Fibroblast of peridontal ligament (primary cell): ENCODE results near the gene RDM1.
"Not testable (repeated sequence)": the region's sequence is repeated elsewhere in the genome, so short reads cannot be mapped to it uniquely, and the experiment has no call there.

Source experiments
- DNase-seq: peaks from one replicate; pipeline ENCODE4 v3.0.0-alpha.2; 2010; ENCODE audit errors: extremely low read depth

Gene RDM1

DNA sequence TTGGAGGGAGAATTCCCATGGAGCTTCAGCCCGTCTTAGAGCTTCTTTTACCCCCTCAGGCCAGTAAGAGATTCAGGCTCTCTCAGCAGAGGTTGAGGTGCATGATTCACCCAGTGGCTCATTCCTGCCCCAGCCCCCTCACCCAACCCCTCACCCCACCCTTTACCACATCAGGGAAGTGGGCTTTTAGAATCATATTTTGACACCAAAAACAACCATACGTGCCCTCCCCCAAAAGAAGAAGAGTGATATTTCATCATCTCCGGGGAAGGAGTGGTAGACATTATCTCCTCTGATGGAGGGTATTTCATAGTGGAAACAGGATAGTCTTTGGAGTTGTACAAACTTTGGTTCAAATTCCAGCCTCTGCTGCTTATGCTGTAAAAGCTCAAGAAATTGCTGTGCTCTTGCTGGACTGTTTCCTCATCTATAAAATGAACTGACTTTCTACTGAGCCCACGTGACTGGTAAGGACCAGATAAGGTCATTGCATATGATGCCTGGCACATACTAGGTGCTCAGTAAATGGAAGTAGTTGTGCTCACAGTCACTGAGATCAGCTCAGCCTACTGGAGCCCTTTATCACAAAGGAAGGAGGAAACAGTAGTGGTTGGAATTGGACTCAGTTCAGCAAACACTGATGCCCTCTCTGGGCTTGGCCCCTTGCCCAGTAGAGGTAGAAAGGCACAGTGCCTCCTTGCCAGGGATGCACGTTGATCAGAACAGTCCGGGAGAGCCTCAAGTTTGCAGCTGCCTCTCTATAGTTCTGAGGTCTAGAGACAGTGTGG, 32.1 kb downstream of the RDM1 start:
- DNase-seq, result no peak

DNA sequence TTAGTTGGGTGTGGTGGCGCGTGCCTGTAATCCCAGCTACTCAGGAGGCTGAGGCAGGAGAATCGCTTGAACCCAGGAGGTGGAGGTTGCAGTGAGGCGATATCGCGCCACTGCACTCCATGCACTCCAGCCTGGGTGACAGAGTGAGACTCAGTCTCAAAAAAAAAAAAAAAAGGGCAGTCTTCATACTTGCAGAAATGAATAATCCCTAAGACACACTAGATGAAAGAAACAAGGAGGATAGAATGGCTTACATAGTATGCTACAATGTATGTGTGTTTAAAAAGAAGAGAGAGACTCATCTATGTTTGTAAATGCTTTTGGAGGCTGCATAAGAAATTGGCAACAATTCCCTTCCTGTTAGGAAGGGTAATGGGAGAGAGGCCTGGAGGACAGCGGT, 32.8 kb downstream of the RDM1 start:
- DNase-seq, result not testable (repeated sequence)

DNA sequence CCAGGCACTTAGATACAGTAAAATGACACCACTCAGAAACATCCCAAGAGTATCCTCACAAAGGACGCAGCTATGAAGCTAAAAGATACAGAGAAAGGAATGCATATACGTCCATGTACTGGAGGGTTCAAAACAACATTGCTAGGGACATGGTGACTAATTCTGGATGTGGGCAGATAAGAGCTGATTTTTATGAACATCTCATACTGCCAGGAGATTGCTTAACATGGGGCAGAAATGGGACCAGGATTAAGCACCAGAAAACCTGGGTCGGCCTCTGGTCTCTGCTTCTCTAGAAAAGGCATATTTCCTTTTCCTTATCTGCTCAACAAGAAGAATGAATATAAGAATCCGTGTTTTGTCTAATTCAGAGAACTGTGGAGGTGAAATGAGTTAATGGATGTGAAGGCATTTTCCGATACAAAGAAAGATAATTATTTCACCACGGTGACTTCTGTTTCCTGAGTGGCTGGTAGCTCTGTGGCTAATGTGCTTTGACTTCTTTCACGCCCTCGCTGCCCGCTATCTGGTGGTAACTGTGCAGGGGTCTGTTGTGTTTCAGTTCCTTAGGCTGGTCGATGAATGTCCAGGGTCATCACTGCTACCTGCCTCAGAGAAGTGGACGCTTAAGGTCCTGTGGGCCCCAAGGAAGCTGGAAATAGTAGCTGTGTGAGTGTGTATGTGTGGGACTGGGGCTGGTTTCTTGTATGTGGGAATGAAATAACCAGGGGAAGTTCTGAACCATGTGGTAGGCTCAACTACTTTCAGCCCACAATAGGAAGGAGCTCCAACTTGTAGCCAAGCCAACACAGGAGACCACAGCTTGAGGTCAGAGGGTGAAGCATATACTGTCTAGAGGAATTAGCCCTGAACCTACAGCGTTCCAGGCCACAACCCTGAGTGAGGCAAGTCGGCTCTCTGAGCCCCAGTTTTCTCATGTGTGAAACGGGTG, 34.7 kb downstream of the RDM1 start:
- no peak for DNase-seq

DNA sequence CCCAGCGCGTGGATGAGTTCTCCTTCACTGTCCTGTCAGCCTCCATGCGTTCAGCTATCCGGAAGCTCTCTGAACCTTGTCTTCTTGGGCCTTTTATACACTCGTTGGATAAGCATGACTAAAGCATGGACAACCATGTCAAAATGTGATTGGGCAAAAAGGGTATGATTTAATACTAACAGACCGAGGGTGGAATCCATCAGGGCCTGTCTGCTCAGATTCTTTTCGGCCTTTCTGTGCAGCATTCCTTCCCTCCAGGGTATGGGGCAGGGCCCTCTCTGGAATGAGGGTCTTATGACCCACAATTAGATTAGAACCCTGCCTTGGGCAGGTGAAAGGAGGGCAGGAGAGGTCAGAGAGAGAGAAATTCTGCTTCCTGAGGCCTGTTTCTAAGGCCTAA, 36.4 kb downstream of the RDM1 start:
- DNase-seq, result no peak

DNA sequence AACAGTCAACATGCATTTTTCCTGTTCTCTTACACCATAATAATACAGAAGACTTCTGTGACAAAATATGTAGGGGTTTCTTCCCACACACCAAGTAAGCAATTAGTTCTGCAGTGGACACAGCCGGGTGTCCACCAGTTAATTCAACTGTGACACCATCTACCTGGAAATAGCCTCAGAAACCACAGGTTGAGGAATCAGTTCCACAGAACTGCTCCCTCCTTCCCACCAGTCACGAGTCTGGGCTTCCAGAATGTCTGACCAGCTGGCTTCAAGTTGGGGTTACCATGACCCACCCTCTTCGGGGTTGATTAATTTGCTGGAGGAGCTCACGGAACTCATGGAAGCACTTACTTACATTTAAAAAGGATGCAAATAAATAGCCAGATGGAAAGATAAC, 36.8 kb downstream of the RDM1 start:
- DNase-seq, result no peak

DNA sequence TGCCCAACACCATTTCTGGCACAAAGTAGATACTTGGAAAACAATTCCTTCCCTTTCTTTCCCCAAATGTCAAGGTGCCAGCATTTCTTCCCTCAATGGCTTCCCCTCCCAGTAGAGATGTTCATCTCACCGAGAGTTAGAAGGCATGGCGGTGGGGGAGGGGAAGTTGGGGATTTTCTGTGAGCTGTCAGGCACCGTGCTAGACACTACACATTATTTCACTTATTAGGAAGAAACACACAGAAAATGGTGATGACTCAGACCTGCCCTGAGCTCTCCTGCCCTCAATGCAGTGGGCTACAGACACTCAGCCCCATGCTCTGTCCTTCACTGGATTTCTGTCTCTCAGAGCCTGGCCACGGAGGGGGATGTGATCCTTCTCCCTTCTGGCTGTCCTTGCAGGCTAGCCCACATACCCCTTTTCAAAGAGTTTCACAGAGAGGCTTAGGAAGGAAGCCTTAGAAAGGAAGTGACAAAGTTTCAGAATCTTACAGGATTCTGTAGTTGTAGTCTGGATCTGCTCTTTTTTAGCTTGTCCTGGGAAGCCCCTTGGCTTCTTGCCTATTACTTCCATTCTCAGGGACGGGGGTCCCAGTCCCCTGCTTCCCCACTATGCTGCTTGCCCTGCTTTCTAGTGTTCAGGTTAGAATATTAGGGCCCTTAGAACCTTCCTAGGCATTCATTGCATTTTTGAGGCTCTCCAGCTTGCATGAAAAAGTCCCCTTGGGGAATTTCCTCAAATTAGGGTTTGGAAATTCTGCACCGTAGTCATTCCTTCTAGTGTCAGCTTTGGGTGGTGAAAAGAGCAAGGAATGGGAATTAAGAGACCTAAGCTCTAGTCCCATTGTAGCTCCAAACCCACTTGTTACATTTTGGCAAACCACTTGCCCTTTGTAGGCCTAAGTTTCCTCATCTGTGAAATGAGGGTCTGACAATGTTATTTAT, 38.2 kb downstream of the RDM1 start:
- DNase-seq, result peak; percentile 27

DNA sequence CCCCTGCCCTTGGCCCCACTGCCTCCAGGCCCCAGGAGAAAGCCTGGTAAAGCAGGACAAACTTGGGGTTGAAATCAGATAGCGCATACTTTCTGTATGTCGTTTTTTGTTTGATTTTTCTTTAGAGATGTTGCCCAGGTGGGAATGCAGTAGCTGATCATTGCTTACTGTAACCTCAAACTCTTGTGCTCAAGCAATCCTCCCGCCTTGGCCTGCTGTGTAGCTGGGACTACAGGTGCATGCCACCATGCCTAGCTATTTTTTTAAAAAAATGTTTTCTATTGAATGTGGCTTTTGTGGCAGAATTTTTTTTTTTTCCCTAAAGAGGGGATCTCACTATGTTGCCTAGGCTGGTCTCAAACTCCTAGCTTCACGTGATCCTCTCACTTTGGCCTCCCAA, 39.3 kb downstream of the RDM1 start:
- DNase-seq, result no peak

DNA sequence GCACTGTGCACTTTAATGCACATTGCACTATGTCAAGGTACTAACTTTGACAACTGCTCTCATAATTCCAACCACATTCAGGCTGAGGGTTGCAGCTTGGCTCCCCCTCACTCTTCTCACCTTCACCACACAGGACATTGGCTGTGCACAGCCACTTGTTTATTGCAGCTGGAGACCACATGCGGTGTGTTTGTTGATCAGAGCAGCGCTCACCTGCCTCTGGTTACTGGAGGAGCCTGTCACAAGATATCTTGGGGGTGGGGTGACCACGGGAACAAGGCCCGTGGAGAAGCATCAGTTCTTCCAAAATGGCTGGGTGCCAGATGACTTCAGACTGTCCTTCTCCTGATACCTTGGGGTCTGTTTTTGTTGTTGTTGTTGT, 39.8 kb downstream of the RDM1 start:
- DNase-seq, result no peak

DNA sequence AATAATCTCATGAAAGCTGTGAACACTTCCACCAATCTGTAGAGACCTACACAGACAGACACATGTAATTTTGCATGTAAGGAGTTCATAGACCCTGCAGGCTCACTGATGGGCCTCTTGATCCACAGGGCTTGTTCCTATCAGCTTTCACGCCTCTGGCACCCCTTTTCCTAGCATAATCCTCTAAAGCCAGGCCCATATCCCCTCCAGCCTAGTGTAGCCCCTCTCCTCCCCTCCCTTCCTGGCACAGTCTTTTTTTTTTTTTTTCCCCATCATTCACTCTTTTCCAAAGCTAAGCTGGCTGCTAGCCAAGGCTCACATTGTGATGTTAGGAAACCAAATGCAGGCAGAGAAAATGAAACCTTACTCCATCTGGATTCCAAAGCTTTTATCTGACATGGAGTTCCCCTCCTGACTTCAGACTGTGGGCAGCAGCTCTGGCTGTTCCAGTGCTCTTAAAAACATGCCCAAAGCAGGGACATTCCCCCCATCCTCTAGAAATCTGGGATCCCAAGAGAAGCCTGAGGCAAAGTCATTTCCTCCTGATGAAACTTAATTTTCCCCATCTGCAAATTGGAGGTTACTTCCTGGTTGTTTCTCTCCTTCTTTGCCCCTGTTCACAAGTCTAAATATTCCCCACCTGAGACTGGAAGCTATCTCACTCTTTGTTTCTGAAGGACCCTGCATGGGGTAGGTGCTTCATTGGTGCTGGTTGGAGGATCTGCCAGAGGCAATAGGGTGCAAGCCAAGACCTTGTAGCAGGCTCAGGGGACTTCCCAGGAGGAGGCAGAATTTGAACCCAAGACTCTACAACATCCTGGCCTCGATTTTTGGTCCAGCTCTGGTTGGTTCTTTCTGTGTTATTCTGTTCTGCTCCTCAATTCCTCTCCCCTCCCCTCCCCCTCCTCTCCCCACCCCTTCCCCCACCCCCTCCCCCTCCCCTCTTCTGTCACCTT, 40.5 kb downstream of the RDM1 start:
- peak; percentile 67 for DNase-seq

DNA sequence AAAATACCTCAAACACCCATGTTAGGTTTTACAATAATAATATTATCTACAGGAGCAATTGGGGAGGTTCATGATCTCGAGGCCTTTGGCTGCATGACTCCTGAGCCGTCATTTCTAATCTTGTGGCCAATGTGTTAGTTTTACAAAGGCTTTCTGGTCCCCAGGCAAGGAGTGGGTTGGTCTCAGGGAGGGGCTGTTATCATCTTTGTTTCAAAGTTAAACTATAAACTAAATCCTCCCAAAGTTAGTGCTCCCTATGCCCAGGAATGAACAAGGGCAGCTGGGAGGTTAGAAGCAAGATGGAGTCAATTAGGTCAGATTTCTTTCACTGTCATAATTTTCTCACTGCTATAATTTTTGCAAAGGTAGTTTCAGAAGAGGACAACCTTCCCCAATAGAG, 41.3 kb downstream of the RDM1 start:
- DNase-seq, result no peak

DNA sequence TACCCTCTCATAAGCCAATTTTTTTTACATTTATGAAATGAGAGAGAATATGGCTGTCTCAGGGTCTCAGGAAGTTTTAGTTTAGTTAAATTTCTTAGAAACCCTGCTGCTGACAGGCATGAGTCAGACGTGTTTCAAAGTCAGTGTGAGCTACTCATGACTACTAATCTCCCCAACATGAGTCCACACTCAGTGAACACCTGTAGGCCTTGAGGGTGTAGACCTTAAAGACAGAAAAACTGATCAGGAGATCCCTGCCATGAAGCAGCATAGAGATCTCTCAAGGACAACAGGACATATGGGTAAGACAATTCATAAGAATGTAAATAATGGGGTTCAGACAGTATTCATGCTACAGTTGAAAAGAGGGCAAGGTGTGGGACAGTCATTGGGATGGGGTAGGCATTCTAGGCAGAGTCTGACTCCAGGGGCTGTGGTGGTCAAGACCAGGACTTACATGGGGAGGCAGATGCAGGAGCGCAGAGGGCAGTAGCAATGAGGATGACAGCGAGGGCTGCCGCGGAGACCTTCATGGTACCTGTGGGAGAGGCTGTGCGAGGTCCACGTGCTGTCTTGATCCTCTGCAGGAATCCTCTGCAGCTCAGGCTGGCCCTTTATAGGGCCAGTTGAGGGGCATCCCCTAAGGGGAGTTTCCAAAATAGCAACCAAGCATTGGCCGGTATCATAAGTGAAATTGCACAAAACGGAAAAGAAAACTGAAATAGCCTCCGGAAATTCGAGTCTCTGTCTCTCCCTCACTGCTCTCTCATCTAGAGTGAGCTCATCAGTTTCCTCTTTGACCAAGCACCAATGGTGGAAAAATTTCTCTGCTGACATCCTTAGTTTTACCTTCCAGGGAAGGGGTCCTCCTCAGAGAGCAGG, 50.6 kb downstream of the RDM1 start, which contains the start of gene CCL5:
TSS of gene CCL5 (minus strand) at position 588 of the 882 bp plus-strand sequence.
- no peak for DNase-seq

DNA sequence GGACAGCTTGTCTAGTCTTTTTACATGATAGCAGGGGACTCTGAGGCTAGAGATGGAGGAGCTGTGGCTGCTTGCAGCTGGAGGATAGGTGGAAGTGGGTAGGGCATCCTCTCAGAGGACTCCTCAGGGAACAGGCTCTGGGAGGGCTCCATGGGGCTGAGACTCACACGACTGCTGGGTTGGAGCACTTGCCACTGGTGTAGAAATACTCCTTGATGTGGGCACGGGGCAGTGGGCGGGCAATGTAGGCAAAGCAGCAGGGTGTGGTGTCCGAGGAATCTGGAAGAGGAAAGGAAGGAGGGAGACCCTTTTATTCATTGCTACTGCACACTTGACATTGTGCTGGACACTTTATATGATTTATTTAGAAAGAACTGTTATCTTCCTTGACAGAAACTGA, 52.2 kb downstream of the RDM1 start:
- DNase-seq, result no peak

DNA sequence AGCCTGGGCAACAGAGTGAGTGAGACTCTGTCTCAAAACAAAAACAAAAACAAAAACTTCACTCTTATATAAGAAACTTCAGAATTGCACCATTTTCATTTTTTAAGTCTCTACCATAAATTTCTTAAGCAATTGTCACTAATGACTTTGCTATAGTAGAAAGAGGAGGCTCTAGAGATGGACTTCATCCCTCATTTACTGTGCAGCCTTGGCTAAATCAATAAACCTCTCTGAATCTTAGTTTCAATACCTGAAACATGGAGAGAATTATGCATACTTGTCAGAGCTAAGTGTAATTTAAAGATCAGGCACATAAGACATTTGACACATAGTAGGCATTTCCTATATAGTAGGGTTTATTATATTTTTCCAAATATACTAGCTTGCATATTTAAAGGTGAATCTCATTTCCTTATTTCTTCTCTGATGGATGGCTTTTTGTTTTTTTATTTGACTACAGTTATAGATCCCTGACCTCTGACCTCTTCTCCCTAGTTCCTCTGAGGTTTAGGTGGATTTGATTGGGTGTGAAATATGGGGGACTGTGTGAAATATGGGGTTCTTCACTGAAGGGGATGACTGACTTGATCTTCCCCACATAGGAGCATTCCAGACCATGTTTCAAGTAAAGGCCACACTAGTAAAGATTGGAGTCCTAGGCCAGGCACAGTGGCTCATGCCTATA, 53.1 kb downstream of the RDM1 start:
- no peak for DNase-seq

DNA sequence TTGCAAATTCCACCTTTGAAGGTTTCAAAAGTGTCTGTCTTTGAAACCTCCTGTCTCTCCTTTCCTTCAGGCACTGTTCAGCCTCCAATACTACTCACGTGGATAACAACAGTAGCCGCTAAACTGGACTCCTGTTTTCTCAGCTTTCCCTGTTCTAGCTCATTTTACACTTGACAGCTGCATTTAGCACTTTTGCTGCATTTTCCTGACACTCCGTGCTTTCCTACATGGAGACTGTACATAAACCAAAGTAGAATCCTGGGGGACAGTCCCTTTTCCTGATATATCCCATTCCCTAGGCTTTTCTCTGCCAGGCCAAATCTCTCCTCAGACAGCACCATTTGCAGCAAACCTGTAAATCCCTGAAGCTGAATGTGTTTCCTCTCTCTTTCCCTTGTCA, 54.0 kb downstream of the RDM1 start:
- DNase-seq, result no peak

DNA sequence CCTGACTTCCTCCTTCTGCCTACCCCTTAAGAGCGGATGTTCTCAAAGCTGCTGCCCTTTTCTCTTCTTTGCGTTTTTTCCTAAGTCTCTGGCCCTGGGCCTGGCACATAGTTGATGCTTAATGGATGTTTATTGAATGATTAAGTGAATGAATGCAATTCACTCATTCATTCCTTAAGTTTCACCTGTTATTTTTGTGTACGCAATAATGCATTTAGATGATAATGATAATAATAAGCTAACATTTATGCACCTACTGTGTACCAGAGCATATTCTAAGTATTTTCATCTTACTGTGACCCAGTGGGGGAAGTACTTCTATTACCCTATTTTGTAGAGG, 54.8 kb downstream of the RDM1 start:
- no peak for DNase-seq

DNA sequence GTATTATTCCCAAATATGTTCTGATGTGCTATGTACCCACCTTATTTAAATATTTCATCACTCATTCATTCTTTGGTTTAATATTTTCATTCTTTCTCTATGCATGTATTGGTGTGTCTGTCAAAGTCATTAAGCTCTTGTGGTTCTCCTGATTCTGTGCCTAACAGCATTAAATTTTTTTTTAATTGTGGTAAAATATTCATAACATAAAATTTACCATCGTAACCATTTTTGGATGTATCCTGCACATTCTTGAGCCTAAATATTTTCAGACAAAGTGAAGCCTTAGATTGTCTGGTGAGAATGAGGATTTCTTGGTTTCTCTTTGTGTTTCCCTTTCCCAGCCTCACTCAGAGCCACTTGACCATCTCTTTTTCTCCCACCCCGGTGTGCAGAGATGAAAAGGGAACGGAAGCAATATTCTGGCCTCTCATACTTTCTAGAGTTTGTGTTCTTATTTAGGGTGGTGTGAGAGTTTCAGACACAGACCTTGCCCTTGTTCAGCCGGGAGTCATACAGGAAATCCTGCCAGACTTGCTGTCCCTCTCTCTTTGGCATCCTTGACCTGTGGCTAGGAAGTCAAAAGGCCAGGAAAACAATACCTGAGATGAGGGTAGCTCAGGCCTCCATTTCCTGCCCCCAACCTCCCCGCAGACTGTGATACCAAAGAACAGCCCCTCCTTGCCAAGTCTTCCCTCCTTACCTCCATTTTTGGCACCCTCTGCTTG, 55.3 kb downstream of the RDM1 start:
- no peak for DNase-seq

DNA sequence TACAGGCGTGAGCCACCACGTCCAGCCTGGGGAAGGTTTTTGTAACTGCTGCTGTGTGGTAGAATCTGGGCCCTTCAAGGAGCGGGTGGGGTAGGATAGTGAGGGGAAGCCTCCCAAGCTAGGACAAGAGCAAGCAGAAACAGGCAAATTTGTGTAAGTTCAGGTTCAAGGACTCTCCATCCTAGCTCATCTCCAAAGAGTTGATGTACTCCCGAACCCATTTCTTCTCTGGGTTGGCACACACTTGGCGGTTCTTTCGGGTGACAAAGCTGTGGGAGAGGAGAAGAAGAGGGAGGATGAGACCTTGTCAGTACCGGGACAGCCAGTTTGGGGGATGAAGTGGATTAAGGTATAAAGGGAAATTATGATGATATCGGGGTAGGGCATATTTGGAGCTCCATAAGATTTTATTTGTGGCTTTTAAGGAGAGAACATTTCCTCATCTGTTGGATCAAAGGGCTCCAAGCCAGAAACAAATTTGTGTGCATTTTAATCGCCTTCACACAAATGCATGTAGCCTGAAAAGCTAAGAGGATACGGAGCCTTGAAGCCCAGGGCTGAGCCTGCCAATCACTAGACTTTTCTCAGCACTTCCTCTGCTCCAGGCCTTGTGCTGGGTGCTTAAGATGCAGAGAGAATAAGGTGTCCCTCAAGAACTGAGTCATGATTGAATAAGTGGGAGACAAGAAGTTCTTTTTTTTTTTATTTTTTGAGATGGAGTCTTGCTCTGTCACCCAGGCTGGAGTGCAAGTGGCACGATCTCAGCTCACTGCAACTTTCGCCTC, 58.2 kb downstream of the RDM1 start:
- no peak for DNase-seq
